SJCRH30 (cell line): ENCODE measurements around the gene TBL1X. TPM values are rescaled to one million over a fixed set of nuclear protein-coding genes. Genes with fewer than 3 reads are reported as not detected.
A peak's percentile ranks its signal among the peaks of the same experiment; 100 is the strongest.

ENCODE experiments used
- DNase-seq, 2 experiments: peaks; one replicate each; pipeline ENCODE4 v3.0.0-alpha.2; 2015 to 2020
- H3K27ac ChIP-seq: fragments of 250-450 bp; sonication (Bioruptor Pico); 2 replicates; pipeline ENCODE4 v1.5.1; 2020; ENCODE audit warnings: mild to moderate bottlenecking, moderate library complexity
- H3K27me3 ChIP-seq: fragments of 250-450 bp; sonication (Bioruptor Pico); 2 replicates; pipeline ENCODE4 v1.5.1; 2020; ENCODE audit warnings: mild to moderate bottlenecking, moderate library complexity
- H3K36me3 ChIP-seq: fragments of 250-450 bp; sonication (Bioruptor Pico); 2 replicates; pipeline ENCODE4 v1.5.1; 2020; ENCODE audit warnings: mild to moderate bottlenecking, moderate library complexity
- H3K4me1 ChIP-seq: fragments of 250-450 bp; sonication (Bioruptor Pico); 2 replicates; pipeline ENCODE4 v1.5.1; 2020; ENCODE audit warnings: mild to moderate bottlenecking, moderate library complexity
- H3K4me3 ChIP-seq: fragments of 250-450 bp; sonication (Bioruptor Pico); 2 replicates; pipeline ENCODE4 v1.5.1; 2020; ENCODE audit warnings: mild to moderate bottlenecking, moderate library complexity
- H3K9me3 ChIP-seq: fragments of 250-450 bp; sonication (Bioruptor Pico); replicated peaks from 2 replicates; pipeline ENCODE4 v1.5.1; 2020; ENCODE audit warnings: mild to moderate bottlenecking, moderate library complexity
- total RNA-seq: library from RNA; depleted of rRNA; stranded (reverse); fragments of >200 nt; shearing (Covaris generic); gene quantifications from 2 replicates; pipeline ENCODE4 v1.2.3, GENCODE V29; 2014

Gene TBL1X
- total RNA-seq, 1 experiment from 2014 or later: 26.3 TPM

- no peak overlapping the region for H3K27ac ChIP-seq
- no peaks in the 10 kb centered on the region; the same call in 1 of the 2 replicates for H3K36me3 ChIP-seq
- 0 out of 2 replicates have a peak, but pooled peaks cover 4% of the 10 kb centered on the region for H3K4me1 ChIP-seq
- DNase-seq: no peak
- no peaks in the 10 kb centered on the region for H3K27me3 ChIP-seq
- H3K9me3 ChIP-seq: no peaks in the 10 kb centered on the region; the same call in 1 of the 2 replicates
- H3K4me3 ChIP-seq: no peak overlapping the region
Observed at GRCh38 chrX:9668537-9668936, 203.7 kb downstream of the TBL1X start.

GRCh38 chrX:9670136-9670814 lies 205.4 kb downstream of the TBL1X start:
- H3K9me3 ChIP-seq: no peaks in the 10 kb centered on the region; the same call in 1 of the 2 replicates
- no peak overlapping the region for H3K4me3 ChIP-seq
- H3K27ac ChIP-seq: no peak overlapping the region
- H3K27me3 ChIP-seq: no peaks in the 10 kb centered on the region
- DNase-seq: no peak
- 0 out of 2 replicates have a peak, but pooled peaks cover 4% of the 10 kb centered on the region for H3K4me1 ChIP-seq
- H3K36me3 ChIP-seq: no peaks in the 10 kb centered on the region; the same call in 1 of the 2 replicates

GRCh38 chrX:9671998-9672397 lies 207.1 kb downstream of the TBL1X start:
- Histone ChIP-seq H3K36me3 (no peaks in the 10 kb centered on the region), H3K4me3 (no peak overlapping the region), H3K4me1 (0 out of 2 replicates have a peak, but pooled peaks cover 4% of the 10 kb centered on the region), H3K27ac (no peak overlapping the region), H3K9me3 (no peaks in the 10 kb centered on the region), H3K27me3 (no peaks in the 10 kb centered on the region)
- no peak for DNase-seq

GRCh38 chrX:9676306-9676705 lies 211.4 kb downstream of the TBL1X start:
- H3K36me3 ChIP-seq: 0 out of 2 replicates have a peak, but pooled peaks cover 2% of the 10 kb centered on the region
- no peak overlapping the region for H3K4me3 ChIP-seq
- no peak for DNase-seq
- no peaks in the 10 kb centered on the region for H3K9me3 ChIP-seq
- H3K4me1 ChIP-seq: no peaks in the 10 kb centered on the region
- no peaks in the 10 kb centered on the region for H3K27me3 ChIP-seq
- H3K27ac ChIP-seq: no peak overlapping the region

GRCh38 chrX:9676738-9677097 lies 211.9 kb downstream of the TBL1X start:
- no peak for DNase-seq
- H3K36me3 ChIP-seq: 0 out of 2 replicates have a peak, but pooled peaks cover 2% of the 10 kb centered on the region
- H3K27me3 ChIP-seq: no peaks in the 10 kb centered on the region
- no peak overlapping the region for H3K4me3 ChIP-seq
- no peaks in the 10 kb centered on the region for H3K9me3 ChIP-seq
- H3K27ac ChIP-seq: no peak overlapping the region
- H3K4me1 ChIP-seq: no peaks in the 10 kb centered on the region

DNA sequence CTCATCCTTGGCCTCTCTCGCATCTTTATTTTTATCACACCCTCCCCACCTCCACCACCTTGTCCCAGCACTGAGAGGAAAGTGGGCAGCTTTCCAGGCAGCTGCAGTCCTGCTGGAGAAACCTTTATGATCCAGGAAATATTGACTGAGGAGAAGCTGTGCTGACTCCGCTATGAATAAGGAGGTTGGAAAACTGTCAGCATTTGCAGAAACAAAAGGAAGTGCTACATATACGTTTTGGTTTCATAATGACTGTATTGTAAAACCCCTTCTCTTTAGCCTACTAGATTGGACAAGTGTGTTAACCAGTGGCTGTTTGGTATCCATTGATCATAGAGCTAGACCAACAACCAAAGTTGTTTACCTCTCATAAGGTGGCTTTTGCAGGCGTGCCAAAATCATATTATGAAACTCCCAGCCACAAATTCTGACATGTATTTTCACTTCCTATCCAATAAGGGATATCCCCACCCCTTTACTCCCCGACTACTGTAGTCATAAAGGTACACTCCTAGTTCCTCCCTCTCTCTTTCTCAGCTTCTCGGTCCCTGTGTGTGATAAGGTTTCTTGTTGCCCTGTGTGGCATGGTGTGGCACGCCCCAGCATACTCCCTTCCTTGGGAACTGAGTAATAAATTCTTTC lies 212.4 kb downstream of the TBL1X start:
- Histone ChIP-seq H3K9me3 (no peaks in the 10 kb centered on the region), H3K27ac (no peak overlapping the region), H3K27me3 (no peaks in the 10 kb centered on the region), H3K4me3 (no peak overlapping the region), H3K36me3 (0 out of 2 replicates have a peak, but pooled peaks cover 2% of the 10 kb centered on the region), H3K4me1 (peaks cover 2% of the 10 kb centered on the region; the same call in 1 of the 2 replicates)
- DNase-seq: no peak

- Histone ChIP-seq H3K4me1 (peaks cover 4% of the 10 kb centered on the region; the same call in 1 of the 2 replicates), H3K9me3 (no peaks in the 10 kb centered on the region), H3K4me3 (no peak overlapping the region), H3K27ac (no peak overlapping the region), H3K27me3 (no peaks in the 10 kb centered on the region), H3K36me3 (0 out of 2 replicates have a peak, but pooled peaks cover 2% of the 10 kb centered on the region)
- DNase-seq: no peak
Observed at GRCh38 chrX:9678215-9678965, 213.5 kb downstream of the TBL1X start.

DNA sequence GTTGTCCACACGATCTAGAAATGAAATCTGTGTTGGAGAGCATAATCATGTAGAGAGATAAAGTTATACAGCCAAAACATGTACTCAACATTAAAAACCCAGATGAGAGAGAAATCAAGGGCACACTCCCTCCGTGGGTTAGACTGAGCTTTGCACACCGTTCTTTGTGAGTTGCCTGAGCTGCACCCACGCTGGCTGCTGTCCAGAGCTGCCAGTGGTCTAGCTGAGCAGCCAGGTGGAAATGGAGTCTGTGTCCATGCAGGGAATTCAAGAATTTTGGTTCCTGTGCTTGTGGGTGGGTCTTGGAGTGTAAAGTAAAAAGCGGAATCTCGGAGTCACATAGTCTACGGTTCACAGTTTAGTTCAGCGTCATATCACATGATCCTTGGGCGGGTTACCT lies 216.2 kb downstream of the TBL1X start:
- H3K27me3 ChIP-seq: no peaks in the 10 kb centered on the region
- DNase-seq: no peak

DNA sequence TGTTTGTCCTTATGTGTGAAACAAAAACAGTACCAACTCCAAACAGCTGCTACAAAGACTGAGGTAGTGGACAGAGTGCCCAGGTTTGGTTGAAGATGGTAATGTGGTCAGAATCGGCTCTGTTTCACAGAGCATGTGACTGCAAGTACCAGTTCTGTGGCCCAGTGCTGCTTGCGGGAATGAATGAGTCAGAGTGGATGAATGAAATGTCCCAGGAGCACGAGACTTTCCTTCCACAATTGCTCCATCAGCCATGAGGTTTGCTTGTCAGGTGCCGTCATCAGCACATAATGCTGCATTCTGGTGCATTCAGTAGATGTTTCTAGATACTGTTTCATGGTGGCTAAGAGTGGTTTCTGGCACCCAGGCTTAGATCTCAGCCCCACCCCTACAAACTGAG lies 216.6 kb downstream of the TBL1X start:
- Histone ChIP-seq H3K27ac (no peak overlapping the region), H3K4me1 (peaks cover 4% of the 10 kb centered on the region; the same call in 1 of the 2 replicates), H3K36me3 (0 out of 2 replicates have a peak, but pooled peaks cover 2% of the 10 kb centered on the region), H3K27me3 (no peaks in the 10 kb centered on the region), H3K4me3 (no peak overlapping the region), H3K9me3 (no peaks in the 10 kb centered on the region)
- no peak for DNase-seq

More for the DNA sequence above, 216.2 kb downstream of the TBL1X start:
- Histone ChIP-seq H3K4me3 (no peak overlapping the region), H3K9me3 (no peaks in the 10 kb centered on the region), H3K36me3 (0 out of 2 replicates have a peak, but pooled peaks cover 2% of the 10 kb centered on the region), H3K4me1 (peaks cover 4% of the 10 kb centered on the region; the same call in 1 of the 2 replicates), H3K27ac (no peak overlapping the region)

DNA sequence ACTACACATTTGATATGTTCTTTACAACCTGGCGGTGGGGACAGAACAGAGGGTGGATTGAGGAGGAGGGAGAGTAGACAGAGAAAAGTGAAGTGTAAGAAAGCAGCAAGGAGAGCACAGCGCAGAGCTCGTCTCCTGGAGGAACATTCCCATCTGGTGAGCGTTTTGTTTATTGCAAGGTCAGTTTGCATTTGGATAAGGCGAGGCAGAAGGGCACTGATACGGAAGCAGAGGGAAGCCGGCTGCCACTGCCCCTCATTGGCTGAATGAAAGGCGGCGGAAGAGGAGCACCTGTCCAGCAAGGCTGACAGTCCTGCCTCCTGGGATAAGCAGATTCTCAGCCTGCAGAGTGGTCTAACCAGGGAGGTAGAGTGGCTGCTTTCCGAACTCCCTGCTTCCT lies 217.6 kb downstream of the TBL1X start:
- peak; percentile 42 to 59 for DNase-seq

DNA sequence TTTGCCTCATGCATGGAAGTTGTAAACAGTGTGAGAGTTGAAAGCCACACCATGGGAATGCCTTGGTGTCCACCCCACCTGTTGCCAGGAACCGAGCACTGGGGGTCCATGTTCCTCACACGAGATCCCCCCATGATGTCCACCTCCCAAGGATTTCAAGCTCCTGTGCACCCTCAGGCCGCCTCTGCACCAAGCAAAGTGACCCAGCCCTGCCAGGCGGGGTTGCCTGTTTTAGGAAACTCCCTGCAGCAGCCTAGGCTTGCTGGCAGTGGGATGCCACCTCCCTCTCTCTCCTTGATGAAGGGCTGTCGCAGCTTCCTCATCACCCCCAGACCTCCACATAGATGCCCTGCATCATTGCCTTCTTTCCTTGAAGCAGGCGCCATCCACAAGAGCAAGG lies 218.0 kb downstream of the TBL1X start:
- no peak for DNase-seq
- no peak overlapping the region for H3K27ac ChIP-seq
- peaks cover 4% of the 10 kb centered on the region; the same call in 1 of the 2 replicates for H3K4me1 ChIP-seq
- H3K27me3 ChIP-seq: no peaks in the 10 kb centered on the region
- H3K4me3 ChIP-seq: no peak overlapping the region
- 0 out of 2 replicates have a peak, but pooled peaks cover 2% of the 10 kb centered on the region for H3K36me3 ChIP-seq
- no peaks in the 10 kb centered on the region for H3K9me3 ChIP-seq

More for the DNA sequence above, 217.6 kb downstream of the TBL1X start:
- Histone ChIP-seq H3K36me3 (0 out of 2 replicates have a peak, but pooled peaks cover 2% of the 10 kb centered on the region), H3K27ac (no peak overlapping the region), H3K4me1 (peaks cover 4% of the 10 kb centered on the region; the same call in 1 of the 2 replicates), H3K9me3 (no peaks in the 10 kb centered on the region), H3K27me3 (no peaks in the 10 kb centered on the region), H3K4me3 (no peak overlapping the region)

DNA sequence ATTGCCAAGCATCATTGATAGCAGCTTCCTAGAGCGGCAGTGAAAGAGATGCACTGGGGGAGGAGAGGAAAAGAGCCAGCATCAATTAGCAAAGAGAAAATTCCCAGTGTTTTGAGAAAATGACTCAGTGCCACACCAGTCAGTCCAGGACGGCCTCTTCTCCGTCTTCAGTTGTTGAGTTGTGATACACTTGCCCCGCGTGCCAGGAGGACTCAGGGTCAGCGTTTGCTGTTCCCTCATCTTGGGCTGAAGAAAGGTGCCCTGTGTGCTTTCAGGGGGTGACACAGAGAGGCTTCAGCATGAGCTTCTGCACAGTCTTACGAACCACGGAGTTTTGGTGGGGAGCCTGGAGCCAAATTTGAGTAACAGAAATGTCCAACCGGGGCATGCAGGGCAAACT lies 218.5 kb downstream of the TBL1X start:
- H3K36me3 ChIP-seq: peaks cover 4% of the 10 kb centered on the region; the same call in 1 of the 2 replicates
- H3K9me3 ChIP-seq: no peaks in the 10 kb centered on the region
- H3K4me3 ChIP-seq: no peak overlapping the region
- H3K4me1 ChIP-seq: peaks cover 4% of the 10 kb centered on the region; the same call in 1 of the 2 replicates
- H3K27ac ChIP-seq: no peak overlapping the region
- no peaks in the 10 kb centered on the region for H3K27me3 ChIP-seq
- no peak for DNase-seq

DNA sequence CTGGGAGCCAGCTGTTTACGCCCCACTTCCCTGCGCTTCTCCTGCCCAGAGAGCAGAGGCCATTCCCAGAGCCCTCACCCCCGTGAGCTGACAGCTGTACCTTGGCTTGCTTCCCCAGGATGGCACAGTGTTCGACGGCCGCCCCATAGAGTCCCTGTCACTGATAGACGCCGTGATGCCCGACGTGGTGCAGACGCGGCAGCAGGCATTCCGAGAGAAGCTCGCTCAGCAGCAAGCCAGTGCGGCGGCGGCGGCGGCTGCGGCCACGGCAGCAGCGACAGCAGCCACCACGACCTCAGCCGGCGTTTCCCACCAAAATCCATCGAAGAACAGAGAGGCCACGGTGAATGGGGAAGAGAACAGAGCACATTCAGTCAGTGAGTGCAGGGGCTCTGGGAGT lies 223.0 kb downstream of the TBL1X start:
- no peak overlapping the region for H3K4me3 ChIP-seq

DNA sequence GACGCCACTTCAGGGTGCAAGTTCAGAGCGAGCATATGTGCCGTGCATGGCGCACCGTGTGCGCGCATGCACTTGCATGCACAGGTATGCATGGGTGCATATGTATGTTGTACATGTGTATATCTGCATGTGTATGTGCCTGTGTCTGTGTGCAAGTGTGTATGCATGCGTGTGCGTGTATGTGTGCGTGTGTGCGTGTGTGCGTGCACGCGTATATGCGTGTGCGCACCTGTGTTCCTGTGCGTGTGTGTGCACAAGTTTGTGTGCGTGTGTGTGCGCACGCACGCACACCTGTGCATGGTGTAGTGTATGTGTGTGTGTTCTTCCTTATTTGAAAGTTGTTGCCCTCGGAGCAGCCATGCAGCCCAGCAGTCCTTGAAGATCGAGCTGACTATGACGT lies 224.0 kb downstream of the TBL1X start:
- Histone ChIP-seq H3K27me3 (no peaks in the 10 kb centered on the region), H3K36me3 (peaks cover 26% of the 10 kb centered on the region), H3K27ac (peak overlapping the region; percentile 92; the same call in 1 of the 2 replicates), H3K9me3 (peaks cover 5% of the 10 kb centered on the region; the same call in 1 of the 2 replicates), H3K4me1 (peaks cover 15% of the 10 kb centered on the region), H3K4me3 (no peak overlapping the region)
- no peak for DNase-seq

More for the DNA sequence above, 223.0 kb downstream of the TBL1X start:
- DNase-seq: no peak
- Histone ChIP-seq H3K36me3 (peaks cover 20% of the 10 kb centered on the region), H3K9me3 (peaks cover 5% of the 10 kb centered on the region; the same call in 1 of the 2 replicates), H3K27ac (no peak overlapping the region), H3K4me1 (peaks cover 15% of the 10 kb centered on the region), H3K27me3 (no peaks in the 10 kb centered on the region)
